Measurements from ENCODE around the gene PI4K2A. TPM values are rescaled to one million over a fixed set of nuclear protein-coding genes. Genes with fewer than 3 reads are reported as not detected.
"Not testable (repeated sequence)": the region's sequence is repeated elsewhere in the genome, so short reads cannot be mapped to it uniquely, and the experiment has no call there.

The PI4K2A gene
- total RNA-seq, 1 donor from 2014 or later = 11.9 TPM

DNA sequence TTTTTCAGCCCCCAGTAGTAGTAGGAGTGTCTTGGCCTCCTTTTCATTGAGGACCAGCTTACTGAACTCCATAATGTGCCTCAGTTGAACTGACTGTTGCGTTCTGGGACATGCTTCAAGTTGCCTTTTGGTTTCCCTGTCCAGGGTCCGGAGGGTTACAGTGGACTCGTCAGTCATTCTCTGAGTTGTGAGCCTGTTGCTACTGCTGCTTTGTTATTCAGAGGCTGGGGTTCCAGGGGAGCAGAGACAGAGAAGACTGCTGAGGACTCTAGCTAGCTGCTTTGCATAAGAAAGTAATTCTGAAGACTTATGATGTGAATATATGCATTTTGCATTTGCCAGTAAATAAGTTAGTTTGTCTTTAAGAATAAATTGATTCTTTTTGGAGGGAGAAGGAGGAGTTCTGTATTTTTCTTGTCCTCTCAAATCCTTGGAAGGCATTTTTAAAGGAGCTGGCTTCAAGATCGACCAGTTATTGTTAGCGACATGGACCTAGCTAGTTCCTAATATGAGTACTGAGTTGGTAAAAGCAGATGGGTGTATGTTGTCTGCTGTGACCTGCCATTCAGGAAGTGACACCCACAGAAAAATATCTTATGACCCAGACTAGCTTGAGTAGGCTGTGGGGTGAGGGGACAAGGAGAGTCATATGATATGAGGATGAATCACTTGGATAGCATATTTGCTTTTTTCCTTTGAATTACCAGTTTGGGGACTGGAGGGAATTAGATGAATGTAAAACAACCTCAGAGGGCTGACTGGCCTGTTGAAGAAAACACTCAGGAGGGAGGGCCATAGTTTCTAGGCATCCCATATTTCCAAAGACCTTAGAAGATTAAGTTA is 8.3 kb downstream of the PI4K2A start:
- H3K4me3 ChIP-seq = no peak overlapping the region
- Mint-ChIP-seq H3K9me3 (no peaks in the 10 kb centered on the region), H3K36me3 (peaks cover 23% of the 10 kb centered on the region), H3K4me1 (peaks cover 8% of the 10 kb centered on the region), H3K27me3 (ENCODE audit: insufficient read depth, low read depth) (peaks cover 2% of the 10 kb centered on the region), H3K4me3 (no peak overlapping the region), H3K27ac (no peak overlapping the region)
- TF ChIP-seq EZH2 (IDR thresholded peaks at IDR 0.05) = no peak
- TF ChIP-seq EZH2phosphoT487 (IDR thresholded peaks at IDR 0.05) = no peak
- TF ChIP-seq, protein P1, sequence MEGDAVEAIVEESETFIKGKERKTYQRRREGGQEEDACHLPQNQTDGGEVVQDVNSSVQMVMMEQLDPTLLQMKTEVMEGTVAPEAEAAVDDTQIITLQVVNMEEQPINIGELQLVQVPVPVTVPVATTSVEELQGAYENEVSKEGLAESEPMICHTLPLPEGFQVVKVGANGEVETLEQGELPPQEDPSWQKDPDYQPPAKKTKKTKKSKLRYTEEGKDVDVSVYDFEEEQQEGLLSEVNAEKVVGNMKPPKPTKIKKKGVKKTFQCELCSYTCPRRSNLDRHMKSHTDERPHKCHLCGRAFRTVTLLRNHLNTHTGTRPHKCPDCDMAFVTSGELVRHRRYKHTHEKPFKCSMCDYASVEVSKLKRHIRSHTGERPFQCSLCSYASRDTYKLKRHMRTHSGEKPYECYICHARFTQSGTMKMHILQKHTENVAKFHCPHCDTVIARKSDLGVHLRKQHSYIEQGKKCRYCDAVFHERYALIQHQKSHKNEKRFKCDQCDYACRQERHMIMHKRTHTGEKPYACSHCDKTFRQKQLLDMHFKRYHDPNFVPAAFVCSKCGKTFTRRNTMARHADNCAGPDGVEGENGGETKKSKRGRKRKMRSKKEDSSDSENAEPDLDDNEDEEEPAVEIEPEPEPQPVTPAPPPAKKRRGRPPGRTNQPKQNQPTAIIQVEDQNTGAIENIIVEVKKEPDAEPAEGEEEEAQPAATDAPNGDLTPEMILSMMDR (IDR thresholded peaks at IDR 0.05) = no peak
- H3K4me2 ChIP-seq = no peak overlapping the region
- no peak overlapping the region for H2AFZ ChIP-seq (replicated peaks)
- peaks cover 8% of the 10 kb centered on the region for H3F3A ChIP-seq (ENCODE audit: low read depth)
- peaks cover 10% of the 10 kb centered on the region for H3K4me1 ChIP-seq
- H3K9ac ChIP-seq = no peak overlapping the region
- DNase-seq (ENCODE audit: low spot score) = no peak
- H4K20me1 ChIP-seq (ENCODE audit: low read depth) = peaks cover 34% of the 10 kb centered on the region
- H3K27ac ChIP-seq = no peak overlapping the region
- H3K9me3 ChIP-seq (ENCODE audit: low read depth) = no peaks in the 10 kb centered on the region
- H3K79me2 ChIP-seq (ENCODE audit: low read depth) = peaks cover 59% of the 10 kb centered on the region
- H3K36me3 ChIP-seq = peaks cover 7% of the 10 kb centered on the region
- no peaks in the 10 kb centered on the region for H3K27me3 ChIP-seq

DNA sequence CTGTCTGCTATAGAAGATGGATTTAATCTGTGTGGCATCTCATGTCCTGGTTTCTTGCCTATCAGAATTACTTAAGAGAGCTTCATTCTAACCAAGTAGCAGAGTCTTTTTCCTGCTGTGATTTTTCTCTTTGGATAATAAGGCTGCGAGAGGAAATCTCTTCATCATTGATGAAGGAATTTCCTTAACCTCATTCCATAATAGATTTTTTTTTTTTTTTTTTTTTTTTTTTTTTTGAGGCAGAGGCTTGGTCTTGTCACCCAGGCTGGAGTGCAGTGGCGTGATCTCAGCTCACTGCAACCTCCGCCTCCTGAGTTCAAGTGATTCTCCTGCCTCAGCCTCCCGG is 8.9 kb downstream of the PI4K2A start:
- not testable (repeated sequence) for H3K4me3 ChIP-seq; H3K36me3 ChIP-seq; H3K9ac ChIP-seq; DNase-seq (ENCODE audit: low spot score); H3K27ac Mint-ChIP-seq; H3K4me2 ChIP-seq; H2AFZ ChIP-seq (replicated peaks); H3K27me3 Mint-ChIP-seq (ENCODE audit: insufficient read depth, low read depth); H3K27me3 ChIP-seq; H3K4me1 ChIP-seq; H3F3A ChIP-seq (ENCODE audit: low read depth); H3K27ac ChIP-seq; H3K4me1 Mint-ChIP-seq; H3K4me3 Mint-ChIP-seq; H3K9me3 Mint-ChIP-seq; H3K9me3 ChIP-seq (ENCODE audit: low read depth)
- peaks cover 26% of the 10 kb centered on the region for H3K36me3 Mint-ChIP-seq
- Histone ChIP-seq H3K79me2 (ENCODE audit: low read depth) (peaks cover 55% of the 10 kb centered on the region), H4K20me1 (ENCODE audit: low read depth) (peaks cover 34% of the 10 kb centered on the region)

DNA sequence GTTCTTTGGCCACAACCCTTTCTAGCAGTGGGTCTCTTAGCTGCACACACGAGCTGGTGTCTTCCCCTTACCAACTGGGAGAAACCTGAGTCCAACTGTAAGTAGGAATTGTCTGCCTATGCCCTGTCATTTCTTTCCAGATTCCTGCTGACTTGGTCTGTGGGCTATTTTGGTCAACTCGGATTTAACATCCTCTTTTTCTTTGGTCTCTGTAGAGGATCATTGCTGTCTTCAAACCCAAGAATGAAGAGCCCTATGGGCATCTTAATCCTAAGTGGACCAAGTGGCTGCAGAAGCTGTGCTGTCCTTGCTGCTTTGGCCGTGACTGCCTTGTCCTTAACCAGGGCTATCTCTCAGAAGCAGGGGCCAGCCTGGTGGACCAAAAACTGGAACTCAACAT is 10.3 kb downstream of the PI4K2A start:
- H3K27me3 ChIP-seq = no peaks in the 10 kb centered on the region
- H3K9me3 ChIP-seq (ENCODE audit: low read depth) = no peaks in the 10 kb centered on the region
- Mint-ChIP-seq H3K27me3 (ENCODE audit: insufficient read depth, low read depth) (no peaks in the 10 kb centered on the region), H3K9me3 (no peaks in the 10 kb centered on the region), H3K4me3 (no peak overlapping the region), H3K4me1 (peaks cover 8% of the 10 kb centered on the region), H3K27ac (no peak overlapping the region), H3K36me3 (peaks cover 18% of the 10 kb centered on the region)
- H3K79me2 ChIP-seq (ENCODE audit: low read depth) = peaks cover 45% of the 10 kb centered on the region
- no peak overlapping the region for H3K4me3 ChIP-seq
- H3K9ac ChIP-seq = no peak overlapping the region
- no peak overlapping the region for H3K27ac ChIP-seq
- peaks cover 10% of the 10 kb centered on the region for H3K4me1 ChIP-seq
- DNase-seq (ENCODE audit: low spot score) = no peak
- TF ChIP-seq EZH2 (IDR thresholded peaks at IDR 0.05) (no peak), EZH2phosphoT487 (IDR thresholded peaks at IDR 0.05) (no peak)
- TF ChIP-seq, protein P1 (IDR thresholded peaks at IDR 0.05) = no peak
- no peak overlapping the region for H2AFZ ChIP-seq (replicated peaks)
- peaks cover 7% of the 10 kb centered on the region for H3K36me3 ChIP-seq
- peaks cover 29% of the 10 kb centered on the region for H4K20me1 ChIP-seq (ENCODE audit: low read depth)
- no peak overlapping the region for H3K4me2 ChIP-seq
- peaks cover 8% of the 10 kb centered on the region for H3F3A ChIP-seq (ENCODE audit: low read depth)

DNA sequence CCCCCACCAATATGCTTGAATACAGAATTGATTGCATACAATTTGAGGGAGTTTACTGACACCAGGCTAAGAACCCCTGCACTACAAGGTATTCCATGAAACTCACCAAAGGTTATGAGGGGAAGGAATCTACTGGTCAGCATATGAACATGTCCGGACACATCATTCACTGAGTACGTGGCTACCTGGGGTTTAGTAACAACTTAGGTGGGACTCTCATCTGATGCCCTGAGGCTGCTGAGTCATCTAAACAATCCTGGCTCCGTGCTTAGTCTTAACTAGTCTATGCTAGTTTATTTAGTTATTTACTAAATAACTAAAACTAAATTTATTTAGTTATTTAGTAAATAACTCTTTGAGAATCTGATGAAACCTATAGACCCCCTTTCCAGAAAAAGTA is 11.3 kb downstream of the PI4K2A start:
- H3K9me3 Mint-ChIP-seq = no peaks in the 10 kb centered on the region
- peaks cover 26% of the 10 kb centered on the region for H4K20me1 ChIP-seq (ENCODE audit: low read depth)
- peaks cover 35% of the 10 kb centered on the region for H3K79me2 ChIP-seq (ENCODE audit: low read depth)
- H2AFZ ChIP-seq (replicated peaks) = no peak overlapping the region
- H3K4me3 Mint-ChIP-seq = no peak overlapping the region
- peaks cover 24% of the 10 kb centered on the region for H3K36me3 Mint-ChIP-seq
- H3K4me1 ChIP-seq = peaks cover 10% of the 10 kb centered on the region
- no peak overlapping the region for H3K27ac ChIP-seq
- no peak overlapping the region for H3K4me2 ChIP-seq
- H3K27ac Mint-ChIP-seq = no peak overlapping the region
- H3K9ac ChIP-seq = no peak overlapping the region
- no peaks in the 10 kb centered on the region for H3K27me3 ChIP-seq
- H3K4me3 ChIP-seq = no peak overlapping the region
- TF ChIP-seq EZH2phosphoT487 (IDR thresholded peaks at IDR 0.05) (no peak), EZH2 (IDR thresholded peaks at IDR 0.05) (no peak)
- TF ChIP-seq, protein P1 (IDR thresholded peaks at IDR 0.05) = no peak
- peaks cover 8% of the 10 kb centered on the region for H3F3A ChIP-seq (ENCODE audit: low read depth)
- peaks cover 7% of the 10 kb centered on the region for H3K36me3 ChIP-seq
- no peaks in the 10 kb centered on the region for H3K27me3 Mint-ChIP-seq (ENCODE audit: insufficient read depth, low read depth)
- DNase-seq (ENCODE audit: low spot score) = no peak
- H3K9me3 ChIP-seq (ENCODE audit: low read depth) = no peaks in the 10 kb centered on the region
- H3K4me1 Mint-ChIP-seq = peaks cover 8% of the 10 kb centered on the region

Measured in neural progenitor cell (in vitro differentiated cells).